Femur (tissue), 1 donor: ENCODE results near the gene GRK5.
A peak's percentile ranks its signal among the peaks of the same experiment; 100 is the strongest.
"Not testable (repeated sequence)": the region's sequence is repeated elsewhere in the genome, so short reads cannot be mapped to it uniquely, and the experiment has no call there.

ENCODE experiments used
- DNase-seq: peaks from one replicate; pipeline ENCODE4 v3.0.0-alpha.2; 2017

GRK5 gene

GRCh38 chr10:119447823-119448546 lies 240.6 kb downstream of the GRK5 start:
- DNase-seq: no peak

GRCh38 chr10:119448628-119449584 lies 241.5 kb downstream of the GRK5 start:
- DNase-seq: peak; percentile 18

GRCh38 chr10:119449760-119450461 lies 242.5 kb downstream of the GRK5 start:
- DNase-seq: peak; percentile 72

- no peak for DNase-seq
Observed at GRCh38 chr10:119450606-119451299, 243.4 kb downstream of the GRK5 start.

- no peak for DNase-seq
Observed at GRCh38 chr10:119451300-119451896, 244.0 kb downstream of the GRK5 start.

DNA sequence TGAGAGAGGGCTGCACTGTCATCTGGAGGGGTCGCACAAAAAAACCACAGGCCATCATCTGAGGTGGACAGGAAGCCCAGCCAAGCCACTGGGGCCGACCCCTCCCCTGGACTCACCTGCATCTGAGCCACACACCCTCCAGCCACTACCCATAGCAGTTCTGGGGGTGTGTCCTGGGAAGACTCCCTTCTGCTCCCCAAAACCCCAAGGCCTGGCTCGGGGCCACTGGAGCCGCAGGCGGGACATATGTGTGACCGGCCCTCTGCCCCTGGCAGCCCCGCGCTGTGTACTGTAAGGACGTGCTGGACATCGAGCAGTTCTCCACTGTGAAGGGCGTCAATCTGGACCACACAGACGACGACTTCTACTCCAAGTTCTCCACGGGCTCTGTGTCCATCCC lies 245.0 kb downstream of the GRK5 start:
- DNase-seq: no peak

DNA sequence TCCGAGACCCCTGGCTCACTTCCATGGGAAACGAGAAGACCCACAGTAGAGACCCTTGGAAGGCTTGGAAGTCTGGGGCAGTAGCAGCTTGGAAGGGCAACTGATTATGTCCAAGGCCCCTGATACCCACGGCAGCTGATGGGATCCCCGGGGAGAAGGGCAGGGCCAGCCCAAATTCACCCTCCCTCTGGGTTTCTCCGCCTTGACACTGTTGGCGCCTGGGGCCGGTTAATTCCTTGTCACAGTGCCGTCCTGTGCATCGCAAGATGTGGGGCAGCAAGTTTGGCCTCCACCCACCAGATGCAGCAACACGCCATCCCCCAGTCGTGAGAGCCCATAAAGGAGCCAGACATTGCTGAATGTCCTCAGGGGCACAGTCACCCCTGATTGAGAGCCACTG lies 245.9 kb downstream of the GRK5 start:
- DNase-seq: no peak

- DNase-seq: no peak
Observed at GRCh38 chr10:119454316-119454715, 246.9 kb downstream of the GRK5 start.

DNA sequence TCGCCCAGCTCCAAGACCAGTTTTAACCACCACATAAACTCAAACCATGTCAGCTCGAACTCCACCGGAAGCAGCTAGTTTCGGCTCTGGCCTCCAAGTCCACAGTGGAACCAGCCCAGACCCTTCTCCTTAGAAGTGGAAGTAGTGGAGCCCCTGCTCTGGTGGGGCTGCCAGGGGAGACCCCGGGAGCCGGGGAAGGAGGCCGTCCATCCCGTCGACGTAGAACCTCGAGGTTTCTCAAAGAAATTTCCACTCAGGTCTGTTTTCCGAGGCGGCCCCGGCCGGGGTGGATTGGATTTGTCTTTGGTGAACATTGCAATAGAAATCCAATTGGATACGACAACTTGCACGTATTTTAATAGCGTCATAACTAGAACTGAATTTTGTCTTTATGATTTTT lies 247.6 kb downstream of the GRK5 start:
- DNase-seq: no peak

DNA sequence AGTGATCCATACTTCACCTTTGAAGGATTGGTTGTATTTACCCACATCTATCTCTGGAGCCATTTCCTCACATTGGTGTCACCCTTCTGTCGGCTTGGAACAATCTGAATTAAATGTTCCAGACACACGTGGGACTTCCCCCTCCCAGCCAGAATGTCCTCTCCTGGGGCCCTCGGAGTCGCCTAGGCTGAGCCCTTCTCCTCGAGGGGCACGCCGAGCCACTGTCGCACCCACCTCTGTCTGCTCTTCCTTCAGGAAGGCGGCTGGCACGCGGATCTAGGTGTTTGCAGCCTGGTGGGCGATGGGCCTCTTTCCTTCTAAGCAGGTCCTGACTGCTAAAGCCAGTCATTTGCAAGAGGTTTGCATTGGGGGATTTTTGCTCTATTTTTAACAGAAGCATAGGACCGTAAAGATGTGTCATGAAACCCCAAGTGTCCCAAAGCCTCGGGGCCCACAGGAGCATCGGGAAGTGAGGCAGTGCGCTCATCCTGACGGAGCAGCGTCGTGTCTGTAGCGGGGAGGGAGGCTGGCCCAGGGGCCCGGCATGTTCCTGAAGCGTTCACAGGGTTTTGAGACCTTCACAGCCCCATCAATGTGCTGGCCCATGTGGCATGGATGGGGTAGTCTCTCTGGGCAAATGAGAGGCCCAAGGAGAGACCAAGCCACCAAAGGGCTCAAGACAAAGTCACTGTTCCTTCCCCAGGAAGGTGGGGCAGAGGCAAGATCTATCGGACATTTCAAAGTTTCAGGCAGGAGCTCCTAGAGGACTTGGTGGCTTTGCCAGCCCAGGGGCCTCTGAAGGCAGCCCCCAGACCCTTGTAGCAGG lies 248.5 kb downstream of the GRK5 start:
- no peak for DNase-seq

DNA sequence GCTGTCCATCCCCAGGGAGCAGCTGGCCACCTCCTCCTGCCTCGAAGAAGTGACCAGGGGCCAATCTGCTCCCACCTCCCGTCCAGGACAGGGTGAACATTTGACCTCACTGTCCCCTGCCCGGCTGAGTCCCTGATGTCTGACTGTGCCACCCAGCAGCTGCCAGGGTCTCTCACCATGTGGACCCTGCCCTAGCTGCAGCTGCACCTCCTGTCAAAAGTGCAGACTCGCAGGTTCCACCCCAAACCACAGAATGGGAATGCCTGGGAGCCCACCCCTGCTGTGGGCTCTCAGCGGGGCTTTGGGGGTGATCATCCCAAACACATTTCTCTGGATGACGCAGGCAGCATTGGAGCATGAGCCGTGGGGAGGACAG lies 249.1 kb downstream of the GRK5 start:
- DNase-seq: no peak

DNA sequence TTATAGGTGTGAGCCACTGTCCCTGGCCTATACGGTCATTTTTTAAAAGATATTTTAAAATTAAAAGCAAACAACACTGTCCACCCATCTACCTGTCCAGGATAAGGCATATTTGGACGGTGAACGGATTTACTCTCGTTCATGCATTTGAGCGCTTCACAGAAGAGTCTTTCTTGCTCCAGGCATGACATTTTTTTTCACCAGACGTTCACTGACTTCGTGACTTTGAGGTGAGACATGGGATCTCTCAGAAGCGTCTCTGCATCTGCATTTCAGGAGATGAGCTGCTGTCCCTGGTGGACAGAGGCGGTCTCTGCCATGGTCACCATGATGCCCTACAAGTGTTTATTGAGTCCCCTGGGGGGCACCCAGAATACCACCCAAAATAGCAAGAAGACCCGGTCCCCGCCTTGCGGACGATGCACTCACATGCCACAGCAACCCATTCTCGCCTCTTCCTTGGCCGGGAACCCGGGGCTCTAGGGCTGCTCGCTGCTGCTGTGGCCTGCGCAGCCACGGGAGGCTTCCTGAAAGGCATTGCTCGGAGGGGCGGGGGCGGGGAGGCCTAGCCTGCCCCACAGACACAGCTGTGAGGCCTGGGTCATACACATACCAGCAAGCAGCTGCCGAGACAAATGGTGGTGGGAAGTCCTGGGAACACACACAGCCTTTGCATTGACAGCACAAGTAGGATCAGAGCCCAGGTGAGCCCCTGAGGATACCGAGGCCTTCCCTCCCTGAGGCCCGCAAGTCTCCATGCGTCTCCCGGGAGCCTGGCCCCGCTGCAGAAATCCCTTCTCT lies 250.8 kb downstream of the GRK5 start:
- DNase-seq: peak; percentile 67

GRCh38 chr10:119459681-119460340 lies 252.4 kb downstream of the GRK5 start:
- no peak for DNase-seq

GRCh38 chr10:119460369-119461195 lies 253.2 kb downstream of the GRK5 start:
- DNase-seq: no peak

GRCh38 chr10:119461380-119461779 lies 254.0 kb downstream of the GRK5 start:
- no peak for DNase-seq

- no peak for DNase-seq
Observed at GRCh38 chr10:119461923-119462322, 254.6 kb downstream of the GRK5 start.

DNA sequence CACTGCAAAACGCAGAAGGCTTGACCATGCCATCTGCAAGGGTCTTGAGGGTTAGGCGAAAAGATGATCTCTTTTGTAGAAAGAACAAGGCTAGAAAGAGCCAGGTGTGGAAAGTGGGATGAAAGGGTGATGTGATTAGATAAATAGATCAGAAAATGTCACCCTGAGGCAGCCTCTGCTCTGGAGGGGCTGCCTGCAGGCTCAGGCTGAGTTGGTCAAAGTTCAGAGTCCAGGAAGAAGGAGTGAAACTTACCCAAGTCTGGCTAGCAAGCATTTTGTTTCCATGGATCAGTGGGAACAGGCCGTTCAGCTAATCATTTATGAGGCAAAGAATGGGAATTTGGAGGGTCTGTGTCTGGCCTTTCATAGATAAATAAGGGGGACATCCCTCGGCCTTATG lies 255.4 kb downstream of the GRK5 start:
- no peak for DNase-seq

- not testable (repeated sequence) for DNase-seq
Observed at GRCh38 chr10:119463195-119463594, 255.8 kb downstream of the GRK5 start.

DNA sequence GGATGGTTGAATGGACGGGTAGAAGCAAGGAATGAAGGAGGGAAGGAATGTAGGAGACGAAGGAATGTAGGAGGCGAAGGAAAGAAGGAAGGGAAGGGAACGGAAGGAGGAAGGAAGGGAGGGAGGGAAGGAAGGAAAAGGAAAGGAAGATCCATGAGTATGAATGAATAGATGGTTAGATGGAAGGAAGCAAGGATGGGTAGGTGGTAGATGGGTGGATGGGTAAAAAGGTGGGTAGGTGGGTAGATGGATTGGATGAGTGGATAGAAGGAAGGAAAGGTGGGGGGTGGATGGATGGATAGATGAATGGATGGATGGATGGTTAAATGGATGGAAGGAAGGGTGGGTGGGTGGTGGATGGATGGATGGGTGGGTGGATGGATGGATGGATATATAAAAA lies 257.7 kb downstream of the GRK5 start:
- no peak for DNase-seq
